ENCODE measurements around the gene LAMA2.
"Not testable (repeated sequence)": the region's sequence is repeated elsewhere in the genome, so short reads cannot be mapped to it uniquely, and the experiment has no call there.

LAMA2 gene

DNA sequence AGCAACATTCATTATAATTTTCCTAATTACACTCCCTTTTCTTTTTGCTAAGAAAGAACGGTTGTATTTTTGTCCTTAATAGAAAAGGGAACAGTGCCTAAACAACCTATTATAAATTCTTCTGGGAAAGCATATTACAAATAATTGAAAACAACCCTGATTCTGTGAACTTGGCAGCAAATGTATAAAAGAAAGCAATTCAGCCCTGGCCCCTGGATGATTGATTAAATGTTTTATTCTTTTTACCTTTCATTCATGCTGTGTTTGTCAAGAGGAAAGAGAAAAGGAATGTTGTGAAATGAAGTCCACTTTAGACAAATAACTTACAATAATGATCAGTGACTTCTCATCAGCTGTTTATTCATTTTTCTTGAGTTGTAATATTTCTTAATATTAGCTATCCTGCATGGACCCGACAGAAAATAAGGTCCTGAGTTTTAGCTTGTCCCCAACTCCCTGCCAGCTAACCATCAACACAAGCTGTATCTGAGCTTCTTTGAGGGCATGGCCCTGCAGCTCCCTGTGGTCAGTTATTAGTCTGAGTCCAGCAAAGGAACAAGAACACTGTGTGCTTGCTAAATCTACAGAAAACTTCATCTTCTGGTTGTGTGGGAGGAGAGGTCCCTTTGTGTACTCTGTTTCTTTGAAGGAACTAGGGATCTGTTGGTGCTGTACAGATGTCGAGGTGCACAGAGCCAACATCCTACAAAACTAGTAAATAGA lies 248.2 kb downstream of the LAMA2 start:
- no peak for DNase-seq

DNA sequence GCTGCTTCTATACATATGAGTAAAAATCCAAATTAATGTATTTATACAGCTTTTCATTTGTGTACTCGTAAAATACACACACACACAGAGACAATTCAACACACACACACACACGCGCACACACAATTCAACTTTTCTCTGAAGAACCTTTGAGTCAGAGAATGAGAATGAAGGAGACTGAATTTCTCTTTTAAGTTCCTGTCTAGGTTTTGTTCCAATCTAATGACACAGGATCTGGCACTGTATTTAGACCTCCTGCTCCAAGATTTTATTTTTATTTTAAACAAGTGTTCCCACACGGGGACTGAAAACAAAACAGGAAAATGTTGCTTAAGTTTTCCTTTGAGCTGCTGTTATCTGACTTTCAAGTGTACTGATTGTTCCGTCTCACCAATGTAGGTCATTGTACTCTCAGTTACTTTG lies 250.8 kb downstream of the LAMA2 start:
- no peak for DNase-seq

DNA sequence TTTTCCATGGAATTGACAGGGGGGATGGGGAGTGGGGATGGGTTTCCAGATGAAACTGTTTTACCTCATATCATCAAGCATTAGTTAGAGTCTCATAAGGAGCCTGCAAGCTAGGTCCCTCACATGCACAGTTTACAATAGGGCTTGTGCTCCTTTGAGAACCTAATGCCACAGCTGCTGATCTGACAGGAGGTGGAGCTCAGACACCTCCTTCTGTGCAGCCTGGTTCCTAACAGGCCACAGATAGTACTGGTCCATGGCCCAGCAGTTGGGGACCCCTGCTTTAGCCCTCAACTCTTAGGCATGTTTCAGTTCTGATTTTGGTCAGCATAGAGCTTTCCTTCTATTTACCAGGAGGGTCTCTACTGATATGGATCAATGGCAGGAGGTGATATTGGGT lies 251.6 kb downstream of the LAMA2 start:
- DNase-seq = no peak

DNA sequence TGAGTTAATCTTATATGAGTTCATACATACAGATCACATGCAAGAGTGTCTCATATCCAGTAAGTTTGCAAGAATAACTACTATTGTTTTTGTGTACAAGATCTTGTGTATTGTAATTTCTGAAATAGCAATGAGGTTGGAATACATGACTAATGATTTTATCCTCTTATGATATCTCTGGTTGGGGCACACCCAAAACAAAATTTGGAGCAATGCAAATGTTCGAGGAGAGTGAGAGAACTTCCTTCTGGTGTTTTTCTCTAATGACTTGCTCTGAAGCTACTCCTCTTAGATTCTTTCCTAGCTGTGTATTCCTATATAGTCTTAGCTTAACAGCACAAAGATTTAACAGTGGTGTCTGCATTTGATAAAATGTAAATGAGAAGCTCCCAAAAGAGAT lies 252.5 kb downstream of the LAMA2 start:
- no peak for DNase-seq

DNA sequence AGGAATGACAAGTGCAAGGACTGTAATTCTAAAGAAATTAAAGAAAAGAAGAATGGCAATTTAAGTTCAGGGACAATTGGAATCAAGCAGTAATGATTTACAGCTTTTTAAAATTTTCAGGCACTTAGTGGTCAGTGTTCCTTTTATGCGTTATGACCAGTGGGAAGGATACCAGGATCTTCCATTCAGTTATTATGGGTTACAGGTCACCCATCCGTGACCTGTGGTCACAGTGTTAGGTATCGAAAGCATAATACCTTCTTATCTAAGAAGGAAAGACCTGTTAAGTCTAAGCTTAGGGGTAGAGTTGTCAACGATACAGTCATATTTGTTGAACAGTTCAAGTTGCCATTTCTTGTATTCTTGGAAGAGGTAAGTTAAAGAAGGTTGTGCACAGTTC lies 253.8 kb downstream of the LAMA2 start:
- DNase-seq = no peak

DNA sequence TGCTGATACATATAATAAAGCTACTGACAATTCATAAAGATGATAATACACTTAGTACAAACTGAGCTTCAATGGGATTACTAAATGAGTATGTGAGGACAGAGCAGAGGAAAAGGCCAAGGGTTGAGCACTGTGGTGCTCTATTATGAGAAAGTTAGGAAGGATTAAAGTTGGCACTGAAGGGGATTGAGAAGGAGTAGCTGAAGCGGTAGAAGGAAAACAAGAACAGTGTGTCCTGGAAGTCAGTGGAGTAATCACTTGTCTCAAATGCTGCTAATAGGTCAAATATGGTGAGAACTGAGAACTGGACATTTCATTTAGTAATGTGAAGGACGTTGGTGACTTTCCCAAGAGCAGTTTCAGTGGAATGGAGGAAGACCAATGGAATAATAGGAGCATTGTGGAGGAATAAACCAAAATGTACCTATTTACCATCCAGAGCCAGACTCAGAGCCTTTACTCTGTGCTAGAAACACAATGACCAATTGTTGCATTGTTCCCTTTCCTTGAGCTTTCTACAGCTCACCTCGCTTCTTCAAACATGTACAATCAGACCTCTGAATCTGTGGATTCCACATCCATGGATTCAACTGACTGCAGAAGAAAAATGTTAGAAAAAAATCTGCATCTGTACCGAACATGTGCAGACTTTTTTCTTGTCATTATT lies 255.9 kb downstream of the LAMA2 start:
- DNase-seq = no peak

DNA sequence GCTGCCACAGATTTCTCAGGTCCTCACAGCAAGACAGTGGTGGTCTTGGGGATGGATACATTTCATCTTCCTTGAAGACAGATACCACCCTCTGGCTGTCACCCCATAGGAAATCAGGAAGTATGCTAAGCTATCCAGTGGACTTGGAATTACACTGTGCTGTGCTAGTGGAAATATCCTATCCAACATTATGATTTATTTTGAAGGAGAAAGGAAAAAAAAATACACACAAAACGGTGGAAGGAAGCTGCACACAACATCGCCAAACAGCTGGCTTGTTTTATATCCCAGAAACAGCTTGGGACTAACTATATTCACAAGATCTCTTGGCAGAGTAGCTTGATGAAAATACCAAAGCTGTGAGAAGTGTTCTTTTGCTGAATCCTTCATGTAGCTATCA lies 257.6 kb downstream of the LAMA2 start:
- DNase-seq = no peak

DNA sequence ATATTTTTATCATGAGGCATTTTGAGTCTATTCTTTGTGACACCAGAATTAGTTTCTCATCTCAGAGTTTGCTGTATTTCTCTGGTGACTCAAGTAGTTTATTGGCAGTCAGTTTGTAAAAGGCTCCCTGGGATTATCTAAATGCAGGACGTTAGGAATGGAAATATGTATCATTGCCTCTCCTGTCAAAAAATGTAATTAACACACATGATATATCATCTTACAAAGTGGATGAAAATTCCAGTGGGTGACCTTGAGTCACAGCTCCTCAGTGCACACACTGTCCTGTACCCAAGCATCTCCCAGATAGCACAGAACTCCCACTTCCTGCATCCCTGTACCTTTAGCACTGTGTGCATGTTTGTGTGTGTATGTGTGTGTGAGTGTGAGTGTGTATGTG lies 258.6 kb downstream of the LAMA2 start:
- no peak for DNase-seq

DNA sequence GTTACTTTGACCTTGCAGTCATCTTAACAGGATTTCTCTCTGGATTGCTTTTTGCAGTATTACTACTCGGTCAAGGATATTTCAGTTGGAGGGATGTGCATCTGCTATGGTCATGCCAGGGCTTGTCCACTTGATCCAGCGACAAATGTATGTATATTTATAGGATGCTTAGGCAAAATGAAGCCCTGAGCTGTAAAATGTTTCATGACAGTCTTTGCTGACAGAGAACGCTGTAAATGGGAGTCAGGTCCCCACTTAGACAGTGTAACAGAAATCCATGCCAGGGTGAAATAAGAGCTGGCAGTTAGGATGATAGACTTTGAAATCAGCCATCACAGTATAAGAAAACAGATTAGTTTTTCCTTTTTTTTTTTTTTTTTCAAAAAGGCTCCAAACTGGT lies 264.0 kb downstream of the LAMA2 start:
- no peak for DNase-seq

DNA sequence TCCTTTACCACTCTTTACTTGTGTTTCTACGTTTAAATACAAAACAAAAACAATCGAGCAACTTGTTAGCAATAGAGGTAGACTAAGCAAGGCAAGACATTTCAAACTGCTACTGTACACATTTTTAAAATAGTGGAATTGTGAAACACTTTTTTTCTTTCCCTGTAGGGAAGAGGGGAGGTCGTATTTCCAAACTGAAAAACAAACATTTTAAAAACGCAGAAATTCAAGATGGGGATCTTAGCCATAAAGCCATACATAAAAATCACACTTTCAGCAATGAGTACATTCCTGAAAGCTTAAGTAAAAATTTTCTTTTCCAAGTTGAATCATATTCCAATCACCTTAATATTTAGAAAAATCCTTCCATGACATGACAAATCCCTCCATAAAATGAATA lies 267.6 kb downstream of the LAMA2 start:
- no peak for DNase-seq

DNA sequence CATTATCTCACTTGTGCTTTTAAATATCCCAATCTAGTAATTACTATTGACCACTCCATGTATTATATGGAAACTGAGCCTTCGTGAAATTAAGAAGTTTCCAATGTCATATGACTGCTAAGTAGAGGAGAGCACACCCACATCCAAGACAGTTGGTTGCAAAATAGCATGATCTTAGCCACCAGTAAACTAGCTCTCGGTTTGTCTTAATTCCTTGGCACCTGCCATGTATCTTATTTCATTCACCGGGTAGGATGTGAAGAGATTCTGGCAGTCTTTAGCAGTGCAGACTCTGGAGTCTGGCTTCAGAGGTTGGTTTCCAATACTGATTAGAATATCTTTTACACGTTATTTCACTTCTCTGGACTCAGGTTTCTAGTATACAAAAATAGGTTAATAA lies 270.3 kb downstream of the LAMA2 start:
- DNase-seq = no peak

DNA sequence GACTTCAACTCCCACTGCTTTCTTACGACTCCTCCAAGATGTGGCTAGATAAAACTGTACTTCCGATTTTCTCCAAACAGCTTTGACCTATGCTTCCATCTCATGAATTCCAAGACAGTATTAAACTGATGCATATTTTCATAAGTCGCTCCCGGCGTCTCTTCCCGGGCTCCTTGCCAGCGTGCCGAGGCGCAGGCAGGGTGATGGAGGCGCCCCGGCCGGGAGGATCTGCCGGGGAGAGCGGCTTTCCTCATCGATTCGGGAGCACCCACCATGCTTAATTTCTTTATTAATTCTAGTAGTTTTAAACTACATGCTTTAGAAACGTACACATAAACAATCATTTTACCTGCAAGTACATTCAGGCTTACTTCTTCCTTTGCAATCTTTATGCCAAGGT lies 276.3 kb downstream of the LAMA2 start:
- not testable (repeated sequence) for DNase-seq

DNA sequence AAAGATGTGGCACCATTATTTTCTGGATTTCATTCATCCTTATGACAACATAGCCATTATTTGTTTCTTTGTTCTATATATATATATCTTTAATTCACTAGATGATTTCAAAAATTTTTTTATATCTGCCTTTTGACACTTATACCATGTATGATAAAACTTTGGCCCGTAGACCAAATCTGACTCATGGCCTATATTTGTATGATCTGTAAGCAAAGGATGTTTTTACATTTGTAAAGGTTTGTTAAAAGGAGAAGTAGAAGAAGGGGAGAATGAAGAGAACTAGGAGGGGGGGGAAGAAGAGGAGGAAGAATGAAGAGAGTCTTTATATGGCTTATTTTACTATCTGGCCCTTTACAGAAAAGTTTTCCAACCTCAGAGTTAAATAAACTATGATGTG lies 279.7 kb downstream of the LAMA2 start:
- DNase-seq = no peak

DNA sequence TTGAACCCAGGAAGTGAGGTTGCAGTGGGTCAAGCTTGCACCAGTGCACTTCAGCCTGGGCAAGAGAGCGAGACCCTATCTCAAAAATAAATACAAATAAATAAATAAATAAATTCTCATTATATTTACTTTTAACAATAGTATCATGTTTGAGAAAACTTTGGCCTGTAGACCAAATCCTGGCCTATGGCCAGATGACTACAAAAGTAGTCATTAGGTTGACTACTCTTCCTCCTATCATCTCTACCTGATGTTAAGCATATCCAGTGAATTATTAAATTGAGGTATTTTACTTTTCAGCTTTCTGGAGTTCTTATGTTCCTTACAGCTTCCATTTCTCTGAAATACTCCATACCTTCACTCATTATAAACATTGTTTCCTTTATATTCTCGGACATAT lies 280.6 kb downstream of the LAMA2 start:
- DNase-seq = no peak

DNA sequence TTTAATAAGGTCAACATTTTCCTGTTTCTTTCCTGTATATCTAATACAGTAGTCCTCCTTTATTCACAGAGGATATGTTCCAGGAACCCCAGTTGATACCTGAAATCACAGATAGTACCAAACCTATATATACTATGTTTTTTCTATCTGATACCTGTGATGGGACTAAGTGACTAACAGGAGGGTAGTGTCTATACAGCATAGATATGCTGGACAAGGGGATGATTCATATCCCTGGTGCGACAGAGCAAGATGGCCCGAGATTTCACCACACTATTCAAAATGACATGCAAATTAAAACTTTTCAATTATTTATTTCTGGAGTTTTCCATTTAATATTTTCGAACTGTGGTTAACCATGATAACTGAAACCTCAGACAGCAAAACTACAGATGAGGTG lies 281.1 kb downstream of the LAMA2 start:
- no peak for DNase-seq

DNA sequence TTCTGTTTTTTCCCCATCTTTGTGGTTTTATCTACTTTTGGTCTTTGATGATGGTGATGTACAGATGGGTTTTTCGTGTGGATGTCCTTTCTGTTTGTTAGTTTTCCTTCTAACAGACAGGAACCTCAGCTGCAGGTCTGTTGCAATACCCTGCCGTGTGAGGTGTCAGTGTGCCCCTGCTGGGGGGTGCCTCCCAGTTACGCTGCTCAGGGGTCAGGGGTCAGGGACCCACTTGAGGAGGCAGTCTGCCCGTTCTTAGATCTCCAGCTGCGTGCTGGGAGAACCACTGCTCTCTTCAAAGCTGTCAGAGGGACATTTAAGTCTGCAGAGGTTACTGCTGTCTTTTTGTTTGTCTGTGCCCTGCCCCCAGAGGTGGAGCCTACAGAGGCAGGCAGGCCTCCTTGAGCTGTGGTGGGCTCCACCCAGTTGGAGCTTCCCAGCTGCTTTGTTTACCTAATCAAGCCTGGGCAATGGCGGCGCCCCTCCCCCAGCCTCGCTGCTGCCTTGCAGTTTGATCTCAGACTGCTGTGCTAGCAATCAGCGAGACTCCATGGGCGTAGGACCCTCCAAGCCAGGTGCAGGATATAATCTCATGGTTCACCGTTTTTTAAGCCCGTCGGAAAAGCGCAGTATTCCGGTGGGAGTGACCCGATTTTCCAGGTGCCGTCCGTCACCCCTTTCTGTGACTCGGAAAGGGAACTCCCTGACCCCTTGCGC lies 289.5 kb downstream of the LAMA2 start:
- not testable (repeated sequence) for DNase-seq

DNA sequence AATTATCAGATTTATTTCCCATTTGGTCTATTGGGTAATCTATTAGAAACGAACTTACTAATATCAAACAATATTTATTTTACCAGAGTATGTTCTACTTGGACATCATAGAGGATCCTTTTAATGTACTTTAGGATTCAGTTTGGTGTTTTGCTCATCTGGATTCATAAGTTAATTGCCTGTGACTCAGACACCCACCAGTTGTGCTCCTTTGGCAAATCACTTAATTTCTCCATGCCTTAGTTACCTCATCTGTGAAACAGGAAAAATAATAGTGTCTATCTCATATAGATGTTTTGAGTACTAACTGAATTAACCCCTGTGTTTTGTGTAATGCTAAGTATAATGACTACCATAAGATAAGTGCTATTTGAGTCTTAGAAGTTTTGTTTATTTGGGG lies 292.1 kb downstream of the LAMA2 start:
- DNase-seq = no peak

DNA sequence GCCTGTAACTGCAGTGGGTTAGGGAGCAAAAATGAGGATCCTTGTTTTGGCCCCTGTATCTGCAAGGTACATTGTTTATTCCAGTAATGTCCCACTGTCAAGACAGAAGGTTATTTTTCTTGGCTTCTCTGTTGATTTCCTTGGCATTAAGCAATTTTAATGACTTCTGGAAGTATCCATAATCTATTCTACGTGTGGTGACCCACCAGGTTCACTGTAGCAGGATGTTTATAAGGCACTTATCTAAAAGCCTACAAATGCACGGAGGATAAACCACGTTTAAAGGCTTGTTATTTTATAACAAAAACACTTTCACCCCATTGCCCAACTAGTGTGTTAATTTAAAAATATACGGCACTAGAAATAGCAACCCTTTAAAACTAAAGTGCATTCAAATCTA lies 294.9 kb downstream of the LAMA2 start:
- DNase-seq = no peak

DNA sequence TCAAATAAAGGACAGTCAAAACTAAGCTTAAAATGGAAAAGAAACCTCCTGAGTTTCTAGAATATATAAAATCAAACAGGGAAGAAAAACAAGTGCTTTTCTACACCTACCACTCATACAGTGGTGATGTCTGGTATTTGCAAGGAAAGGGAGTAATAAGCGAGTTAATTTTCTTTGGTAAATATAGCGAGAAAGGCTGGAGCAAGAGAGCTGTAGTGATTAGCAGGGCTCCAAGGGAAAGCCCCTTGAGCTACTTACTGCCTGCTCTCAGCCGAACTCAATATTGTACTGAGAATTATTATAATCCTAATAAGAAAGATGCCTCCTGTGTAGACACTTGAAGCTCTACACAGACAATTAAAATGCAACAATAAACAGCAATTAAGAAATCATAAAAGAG lies 296.3 kb downstream of the LAMA2 start:
- no peak for DNase-seq

DNA sequence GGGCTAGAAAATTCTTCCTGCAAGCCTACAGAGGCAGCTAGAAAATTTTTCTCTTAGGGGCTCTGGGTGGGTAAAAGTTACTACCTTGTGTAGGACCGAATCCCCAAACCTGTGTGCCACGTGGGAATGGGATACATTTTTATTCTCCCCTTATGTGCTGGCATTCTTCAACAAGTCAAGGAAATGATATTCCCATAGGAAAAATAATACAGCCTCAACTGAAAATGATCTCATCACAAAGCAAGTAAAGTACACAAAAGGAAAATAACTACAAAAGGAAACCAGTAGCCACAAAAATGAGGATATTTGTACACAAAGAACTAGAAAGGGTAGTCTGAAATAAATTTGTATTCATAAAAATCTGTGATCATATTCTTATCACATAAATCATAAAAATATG lies 298.1 kb downstream of the LAMA2 start:
- DNase-seq = no peak

DNA sequence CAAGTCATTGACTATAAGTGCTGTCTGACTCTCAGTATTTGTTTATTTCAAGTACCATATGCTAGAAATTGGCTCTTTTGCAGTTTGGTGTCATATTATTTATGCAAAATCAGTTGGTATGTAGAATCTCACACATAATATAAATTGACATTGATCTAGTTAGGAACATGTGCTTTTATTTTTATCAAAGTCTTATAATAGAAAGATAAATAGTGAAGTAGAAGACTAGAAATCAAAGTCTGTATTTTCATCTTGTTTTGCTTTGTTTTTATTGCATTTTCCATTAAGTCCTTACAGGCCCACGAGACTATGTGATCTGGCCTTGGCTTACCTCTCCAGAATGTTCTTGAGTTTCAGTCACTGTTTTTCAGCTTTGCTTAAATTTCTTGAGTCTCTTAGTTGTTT lies 300.3 kb downstream of the LAMA2 start:
- DNase-seq = no peak

DNA sequence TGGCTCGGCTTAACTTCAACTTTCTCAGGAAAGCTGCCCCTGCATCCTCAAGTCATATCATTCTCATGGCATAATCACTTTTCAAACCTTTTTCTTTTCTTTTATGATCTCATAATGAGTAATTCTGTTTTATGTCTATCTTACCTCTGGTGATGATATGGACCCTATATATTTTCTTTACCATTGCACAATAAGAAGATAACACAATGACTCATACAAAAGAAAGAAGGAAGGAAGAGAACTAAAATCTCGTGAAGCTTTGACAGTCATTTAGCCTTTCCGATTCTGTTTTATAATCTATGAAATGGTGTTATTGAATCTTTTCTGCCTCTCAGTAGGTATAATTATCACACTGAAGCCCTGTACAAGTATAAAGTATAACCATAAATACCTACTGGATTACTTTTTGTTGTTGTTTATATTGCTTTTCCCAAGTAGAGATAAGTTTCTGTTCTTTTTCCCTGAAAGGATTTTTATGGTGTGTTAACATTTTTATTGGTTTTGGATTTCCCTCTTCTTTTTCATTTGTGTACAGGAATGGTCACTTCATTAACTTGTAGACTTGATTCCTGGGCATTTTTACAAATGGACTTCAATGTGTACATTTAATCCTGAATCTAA lies 300.9 kb downstream of the LAMA2 start:
- no peak for DNase-seq

DNA sequence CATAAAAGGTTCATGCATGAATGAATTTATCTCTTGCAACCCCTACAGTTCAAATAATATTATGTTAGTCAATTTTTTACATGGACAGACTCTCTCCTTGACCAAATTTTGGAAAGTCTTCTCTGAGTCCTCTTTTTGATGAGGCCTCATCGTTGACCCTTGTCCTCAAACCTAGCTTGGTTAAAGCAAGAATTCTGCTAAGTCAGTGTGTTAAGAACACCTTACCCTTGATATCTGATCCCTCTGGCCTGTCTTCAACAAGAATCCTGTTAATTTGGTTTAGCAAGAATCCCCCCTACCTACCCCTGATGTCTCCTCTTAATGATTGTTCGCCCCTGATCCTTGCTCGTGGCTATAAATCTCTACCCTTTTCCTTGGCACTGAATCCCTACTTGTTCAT lies 301.4 kb downstream of the LAMA2 start:
- no peak for DNase-seq

DNA sequence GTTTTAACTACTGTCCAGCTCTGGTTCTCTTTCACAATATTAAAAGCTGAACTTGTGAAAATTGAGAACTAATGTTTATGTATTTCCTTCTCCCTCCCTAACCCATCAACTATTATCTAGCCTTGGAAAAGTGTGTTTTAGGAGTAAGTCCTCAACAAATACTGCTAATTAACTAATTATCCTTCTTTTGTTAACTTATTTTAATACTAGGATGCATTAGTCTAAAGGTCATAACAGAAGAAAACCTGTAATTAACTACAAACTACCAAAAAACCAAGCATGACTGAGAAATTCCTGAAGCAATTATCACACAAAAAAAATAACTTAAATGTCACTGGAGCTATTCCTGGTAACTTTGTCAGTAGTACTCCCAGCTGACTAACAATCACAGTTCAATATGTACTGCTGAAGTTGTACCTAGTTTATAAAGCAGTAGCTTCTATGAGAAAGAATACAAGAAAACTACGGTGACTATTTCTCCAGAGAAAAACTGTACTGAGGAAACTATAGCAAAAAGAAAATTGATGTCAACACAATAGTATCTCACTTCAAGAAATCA lies 301.9 kb downstream of the LAMA2 start:
- DNase-seq = no peak
